Measurements from ENCODE around the gene GFOD2. TPM values are rescaled to one million over a fixed set of nuclear protein-coding genes. Genes with fewer than 3 reads are reported as not detected.

Gene GFOD2
- total RNA-seq, 1 donor from 2014 or later = 32.4 TPM

- no peak overlapping the region for H3K27ac Mint-ChIP-seq (ENCODE audit: unreplicated experiment)
- H3K4me3 Mint-ChIP-seq (ENCODE audit: unreplicated experiment) = no peak overlapping the region
- no peak for DNase-seq (ENCODE audit: low read depth)
These were observed 70.2 kb downstream of the GFOD2 start for GRCh38 chr16:67648764-67649407.

GRCh38 chr16:67648088-67648763, 70.9 kb downstream of the GFOD2 start:
- Mint-ChIP-seq H3K9me3 (ENCODE audit: unreplicated experiment) (peaks cover 5% of the 10 kb centered on the region), H3K4me3 (ENCODE audit: unreplicated experiment) (no peak overlapping the region), H3K4me1 (ENCODE audit: low read depth, unreplicated experiment) (no peaks in the 10 kb centered on the region), H3K27me3 (ENCODE audit: low read depth, unreplicated experiment) (peaks cover 45% of the 10 kb centered on the region), H3K36me3 (ENCODE audit: low read depth, unreplicated experiment) (peaks cover 9% of the 10 kb centered on the region), H3K27ac (ENCODE audit: unreplicated experiment) (no peak overlapping the region)
- H3K9ac ChIP-seq (ENCODE audit: low read length) = no peak overlapping the region
- H3K79me2 ChIP-seq (ENCODE audit: insufficient read depth, low read length) = no peaks in the 10 kb centered on the region
- H3K4me3 ChIP-seq (ENCODE audit: insufficient read depth, low read depth, low read length) = no peak overlapping the region
- peaks cover under 1% of the 10 kb centered on the region for H3K4me1 ChIP-seq (ENCODE audit: insufficient read depth, low read length)
- FAIRE-seq (no peak), DNase-seq (ENCODE audit: low read depth) (no peak)
- no peaks in the 10 kb centered on the region for H3K36me3 ChIP-seq (ENCODE audit: insufficient read depth, low read length)
- no peak overlapping the region for H3K4me2 ChIP-seq (ENCODE audit: low read length)
- no peak overlapping the region for H3K27ac ChIP-seq (ENCODE audit: low read depth, low read length)
- H4K20me1 ChIP-seq (ENCODE audit: insufficient read depth, low read length) = peaks cover 18% of the 10 kb centered on the region
- no peak overlapping the region for H2AFZ ChIP-seq (ENCODE audit: low read depth, low read length)
- TF ChIP-seq EZH2 (IDR thresholded peaks at IDR 0.05; ENCODE audit: insufficient read depth, low read length) (peak; percentile 96), CTCF (IDR thresholded peaks at IDR 0.05; ENCODE audit: insufficient read depth, low read depth, low read length) (no peak)
- peaks cover 55% of the 10 kb centered on the region for H3K27me3 ChIP-seq (ENCODE audit: insufficient read depth, low read length)
- no peaks in the 10 kb centered on the region for H3K9me3 ChIP-seq (ENCODE audit: insufficient read depth, low read depth, low read length)

More at GRCh38 chr16:67648764-67649407, 70.2 kb downstream of the GFOD2 start:
- FAIRE-seq = no peak
- Histone ChIP-seq H3K36me3 (ENCODE audit: insufficient read depth, low read length) (no peaks in the 10 kb centered on the region), H3K4me3 (ENCODE audit: insufficient read depth, low read depth, low read length) (no peak overlapping the region), H3K27me3 (ENCODE audit: insufficient read depth, low read length) (peaks cover 55% of the 10 kb centered on the region), H3K9me3 (ENCODE audit: insufficient read depth, low read depth, low read length) (no peaks in the 10 kb centered on the region), H4K20me1 (ENCODE audit: insufficient read depth, low read length) (peaks cover 18% of the 10 kb centered on the region), H3K27ac (ENCODE audit: low read depth, low read length) (no peak overlapping the region), H3K4me2 (ENCODE audit: low read length) (no peak overlapping the region), H3K9ac (ENCODE audit: low read length) (no peak overlapping the region), H2AFZ (ENCODE audit: low read depth, low read length) (no peak overlapping the region), H3K4me1 (ENCODE audit: insufficient read depth, low read length) (peaks cover 7% of the 10 kb centered on the region), H3K79me2 (ENCODE audit: insufficient read depth, low read length) (no peaks in the 10 kb centered on the region)
- Mint-ChIP-seq H3K4me1 (ENCODE audit: low read depth, unreplicated experiment) (peaks cover 1% of the 10 kb centered on the region), H3K36me3 (ENCODE audit: low read depth, unreplicated experiment) (peaks cover 9% of the 10 kb centered on the region), H3K9me3 (ENCODE audit: unreplicated experiment) (peaks cover 5% of the 10 kb centered on the region), H3K27me3 (ENCODE audit: low read depth, unreplicated experiment) (peaks cover 46% of the 10 kb centered on the region)
- TF ChIP-seq EZH2 (IDR thresholded peaks at IDR 0.05; ENCODE audit: insufficient read depth, low read length) (peak; percentile 86), CTCF (IDR thresholded peaks at IDR 0.05; ENCODE audit: insufficient read depth, low read depth, low read length) (no peak)

GRCh38 chr16:67647681-67648080, 71.4 kb downstream of the GFOD2 start:
- Histone ChIP-seq H4K20me1 (ENCODE audit: insufficient read depth, low read length) (peaks cover 18% of the 10 kb centered on the region), H3K4me2 (ENCODE audit: low read length) (no peak overlapping the region), H3K4me1 (ENCODE audit: insufficient read depth, low read length) (no peaks in the 10 kb centered on the region), H3K27me3 (ENCODE audit: insufficient read depth, low read length) (peaks cover 55% of the 10 kb centered on the region), H3K4me3 (ENCODE audit: insufficient read depth, low read depth, low read length) (no peak overlapping the region), H3K9ac (ENCODE audit: low read length) (no peak overlapping the region), H3K36me3 (ENCODE audit: insufficient read depth, low read length) (no peaks in the 10 kb centered on the region), H3K79me2 (ENCODE audit: insufficient read depth, low read length) (no peaks in the 10 kb centered on the region), H3K27ac (ENCODE audit: low read depth, low read length) (no peak overlapping the region), H2AFZ (ENCODE audit: low read depth, low read length) (no peak overlapping the region), H3K9me3 (ENCODE audit: insufficient read depth, low read depth, low read length) (no peaks in the 10 kb centered on the region)
- Mint-ChIP-seq H3K4me3 (ENCODE audit: unreplicated experiment) (no peak overlapping the region), H3K9me3 (ENCODE audit: unreplicated experiment) (peaks cover 5% of the 10 kb centered on the region), H3K27ac (ENCODE audit: unreplicated experiment) (no peak overlapping the region), H3K36me3 (ENCODE audit: low read depth, unreplicated experiment) (peaks cover 9% of the 10 kb centered on the region), H3K4me1 (ENCODE audit: low read depth, unreplicated experiment) (no peaks in the 10 kb centered on the region), H3K27me3 (ENCODE audit: low read depth, unreplicated experiment) (peaks cover 45% of the 10 kb centered on the region)
- DNase-seq (ENCODE audit: low read depth) (no peak), FAIRE-seq (no peak)
- TF ChIP-seq EZH2 (IDR thresholded peaks at IDR 0.05; ENCODE audit: insufficient read depth, low read length) = no peak
- no peak for TF ChIP-seq CTCF (IDR thresholded peaks at IDR 0.05; ENCODE audit: insufficient read depth, low read depth, low read length)

Measured in astrocyte (in vitro differentiated cells and primary cell).